Measurements from ENCODE around the gene AQP6. TPM values are rescaled to one million over a fixed set of nuclear protein-coding genes. Genes with fewer than 3 reads are reported as not detected.
A peak's percentile ranks its signal among the peaks of the same experiment; 100 is the strongest.

AQP6 gene
- total RNA-seq, 4 donors from 2014 or later, result not detected

GRCh38 chr12:49965836-49966235 is 6.9 kb upstream of the AQP6 start:
- Histone ChIP-seq H3K4me3 (no peak overlapping the region), H3K4me1 (peaks cover 27% of the 10 kb centered on the region), H3K9me3 (no peaks in the 10 kb centered on the region), H3K36me3 (no peaks in the 10 kb centered on the region), H3K27ac (no peak overlapping the region), H3K27me3 (peaks cover 37% of the 10 kb centered on the region)
- TF ChIP-seq EP300 (IDR thresholded peaks at IDR 0.05) (no peak), CTCF (IDR thresholded peaks at IDR 0.05) (no peak), POLR2A (IDR thresholded peaks at IDR 0.05) (no peak), POLR2AphosphoS5 (IDR thresholded peaks at IDR 0.05) (no peak)
- no peak for DNase-seq (ENCODE audit: low spot score in 2 of 2)
- WGBS, result 67% methylated on average over 2 of the region's 6 CpGs

GRCh38 chr12:49966511-49967041 is 6.2 kb upstream of the AQP6 start:
- 54% methylated on average over 10 of the region's 16 CpGs for WGBS

GRCh38 chr12:49967042-49967776 is 5.5 kb upstream of the AQP6 start:
- H3K36me3 ChIP-seq, result no peaks in the 10 kb centered on the region
- H3K4me1 ChIP-seq, result peaks cover 17% of the 10 kb centered on the region
- no peak overlapping the region for H3K27ac ChIP-seq
- no peak for TF ChIP-seq EP300 (IDR thresholded peaks at IDR 0.05)
- TF ChIP-seq POLR2AphosphoS5 (IDR thresholded peaks at IDR 0.05), result peak in 1 of 3 donors; percentile 30
- peak; percentile 84 to 89 for TF ChIP-seq CTCF (IDR thresholded peaks at IDR 0.05)
- peak in 1 of 2 donors; percentile 6 for TF ChIP-seq POLR2A (IDR thresholded peaks at IDR 0.05)
- peaks cover 23% of the 10 kb centered on the region for H3K27me3 ChIP-seq
- H3K4me3 ChIP-seq, result peak overlapping the region; percentile 17
- H3K9me3 ChIP-seq, result no peaks in the 10 kb centered on the region
- DNase-seq (ENCODE audit: low spot score in 2 of 2), result peak; percentile 92 to 94
- WGBS, result 0% methylated on average over 2 of the region's 40 CpGs

More at GRCh38 chr12:49966511-49967041, 6.2 kb upstream of the AQP6 start:
- Histone ChIP-seq H3K4me1 (peaks cover 21% of the 10 kb centered on the region), H3K9me3 (no peaks in the 10 kb centered on the region), H3K36me3 (no peaks in the 10 kb centered on the region), H3K4me3 (no peak overlapping the region), H3K27me3 (peaks cover 30% of the 10 kb centered on the region), H3K27ac (no peak overlapping the region)
- DNase-seq (ENCODE audit: low spot score in 2 of 2), result no peak
- no peak for TF ChIP-seq CTCF (IDR thresholded peaks at IDR 0.05)
- no peak for TF ChIP-seq POLR2A (IDR thresholded peaks at IDR 0.05)
- TF ChIP-seq POLR2AphosphoS5 (IDR thresholded peaks at IDR 0.05), result no peak
- no peak for TF ChIP-seq EP300 (IDR thresholded peaks at IDR 0.05)

GRCh38 chr12:49967777-49968250 is 4.9 kb upstream of the AQP6 start:
- TF ChIP-seq POLR2A (IDR thresholded peaks at IDR 0.05), result no peak
- no peak for TF ChIP-seq POLR2AphosphoS5 (IDR thresholded peaks at IDR 0.05)
- no peak for TF ChIP-seq EP300 (IDR thresholded peaks at IDR 0.05)
- no peak for TF ChIP-seq CTCF (IDR thresholded peaks at IDR 0.05)
- Histone ChIP-seq H3K4me1 (peaks cover 13% of the 10 kb centered on the region), H3K27me3 (peaks cover 23% of the 10 kb centered on the region), H3K4me3 (peak overlapping the region; percentile 17), H3K27ac (no peak overlapping the region), H3K36me3 (no peaks in the 10 kb centered on the region), H3K9me3 (no peaks in the 10 kb centered on the region)
- no peak for DNase-seq (ENCODE audit: low spot score in 2 of 2)
- 41% methylated on average over 12 of the region's 15 CpGs for WGBS

GRCh38 chr12:49968471-49968870 is 4.3 kb upstream of the AQP6 start:
- peaks cover 10% of the 10 kb centered on the region for H3K4me1 ChIP-seq
- H3K27me3 ChIP-seq, result peaks cover 23% of the 10 kb centered on the region
- H3K9me3 ChIP-seq, result no peaks in the 10 kb centered on the region
- no peak overlapping the region for H3K27ac ChIP-seq
- WGBS, result 90% methylated on average over 4 of the region's 6 CpGs
- no peaks in the 10 kb centered on the region for H3K36me3 ChIP-seq
- DNase-seq (ENCODE audit: low spot score in 2 of 2), result no peak
- TF ChIP-seq POLR2AphosphoS5 (IDR thresholded peaks at IDR 0.05) (no peak), EP300 (IDR thresholded peaks at IDR 0.05) (no peak), POLR2A (IDR thresholded peaks at IDR 0.05) (no peak), CTCF (IDR thresholded peaks at IDR 0.05) (no peak)
- no peak overlapping the region for H3K4me3 ChIP-seq
